GM19240 (cell line): ENCODE measurements around the gene TARS3.
"Not testable (repeated sequence)": the region's sequence is repeated elsewhere in the genome, so short reads cannot be mapped to it uniquely, and the experiment has no call there.

ENCODE experiments used
- DNase-seq: peaks from one replicate; pipeline ENCODE4 v3.0.0; 2011; ENCODE audit warnings: low spot score; ENCODE audit not compliant: insufficient read length

The TARS3 gene

DNA sequence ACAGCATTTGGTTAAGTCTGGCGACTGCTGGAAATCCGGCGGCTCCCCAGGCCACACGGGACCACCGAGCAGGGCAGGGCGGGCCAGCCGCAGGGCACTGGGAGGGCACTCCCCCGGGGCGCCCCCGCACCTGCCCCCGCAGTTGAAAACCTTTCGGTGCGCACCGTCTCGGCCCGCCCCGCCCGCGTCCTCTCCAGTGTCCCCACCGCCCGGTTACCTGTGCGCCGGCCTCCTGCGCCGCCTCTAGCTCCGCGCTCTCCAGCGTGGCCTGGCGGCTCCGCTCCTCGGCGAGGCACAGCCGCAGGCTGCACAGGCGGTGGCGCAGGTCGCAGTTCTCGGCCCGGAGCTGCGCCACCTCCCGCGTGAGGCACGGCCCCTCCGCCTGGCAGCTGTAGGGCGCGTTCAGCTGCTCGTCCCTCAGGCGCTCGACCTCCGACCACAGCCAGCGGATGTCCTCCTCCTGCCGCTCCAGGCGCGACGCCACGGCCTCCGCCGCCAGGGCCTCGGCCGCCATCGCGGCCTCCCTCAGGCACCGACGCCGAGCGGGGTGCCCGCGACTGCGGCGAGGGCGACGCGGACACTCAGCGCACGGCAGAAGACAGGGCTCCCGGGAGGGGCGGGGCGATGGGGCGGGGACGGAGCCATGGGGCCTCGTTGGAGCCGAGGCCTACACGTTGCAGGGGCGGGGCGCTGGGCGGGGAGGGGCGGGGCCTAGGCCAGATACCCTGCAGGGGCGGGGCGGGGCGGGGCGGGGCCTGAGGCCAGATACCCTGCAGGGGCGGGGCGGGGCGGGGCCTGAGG lies at the start of gene TARS3:
TSS of gene TARS3 (minus strand) at position 600 of the 801 bp plus-strand sequence. CDS start at position 514, 86 bp downstream.
- peak; percentile 72 for DNase-seq

- DNase-seq = no peak
These were observed 49.3 kb upstream of the TARS3 start for GRCh38 chr15:101773496-101774100.

DNA sequence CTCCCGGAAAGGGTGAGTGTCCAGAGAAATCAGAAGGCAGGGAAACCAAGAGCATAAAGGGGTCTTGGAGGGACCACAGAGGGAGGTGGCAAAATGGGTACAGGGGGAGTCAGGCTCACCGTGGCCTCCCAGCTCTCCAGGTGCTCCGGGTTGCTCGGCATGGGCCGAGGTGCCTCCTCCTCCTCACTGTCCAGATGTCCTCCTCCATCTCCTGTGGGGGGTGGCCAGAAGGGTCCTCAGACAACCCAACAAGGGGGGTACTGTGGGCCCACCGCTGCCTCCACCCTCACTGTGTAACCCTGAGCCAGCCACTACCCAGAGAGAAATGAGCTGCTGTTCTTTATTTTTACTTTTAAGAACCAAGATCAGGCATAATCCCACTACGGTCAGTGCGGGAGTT lies 48.6 kb upstream of the TARS3 start:
- DNase-seq = no peak

- not testable (repeated sequence) for DNase-seq
These were observed 42.9 kb upstream of the TARS3 start for GRCh38 chr15:101767083-101767640.

GRCh38 chr15:101765772-101766456 lies 41.6 kb upstream of the TARS3 start:
- DNase-seq = no peak

GRCh38 chr15:101765340-101765671 lies 41.0 kb upstream of the TARS3 start:
- DNase-seq = not testable (repeated sequence)

DNA sequence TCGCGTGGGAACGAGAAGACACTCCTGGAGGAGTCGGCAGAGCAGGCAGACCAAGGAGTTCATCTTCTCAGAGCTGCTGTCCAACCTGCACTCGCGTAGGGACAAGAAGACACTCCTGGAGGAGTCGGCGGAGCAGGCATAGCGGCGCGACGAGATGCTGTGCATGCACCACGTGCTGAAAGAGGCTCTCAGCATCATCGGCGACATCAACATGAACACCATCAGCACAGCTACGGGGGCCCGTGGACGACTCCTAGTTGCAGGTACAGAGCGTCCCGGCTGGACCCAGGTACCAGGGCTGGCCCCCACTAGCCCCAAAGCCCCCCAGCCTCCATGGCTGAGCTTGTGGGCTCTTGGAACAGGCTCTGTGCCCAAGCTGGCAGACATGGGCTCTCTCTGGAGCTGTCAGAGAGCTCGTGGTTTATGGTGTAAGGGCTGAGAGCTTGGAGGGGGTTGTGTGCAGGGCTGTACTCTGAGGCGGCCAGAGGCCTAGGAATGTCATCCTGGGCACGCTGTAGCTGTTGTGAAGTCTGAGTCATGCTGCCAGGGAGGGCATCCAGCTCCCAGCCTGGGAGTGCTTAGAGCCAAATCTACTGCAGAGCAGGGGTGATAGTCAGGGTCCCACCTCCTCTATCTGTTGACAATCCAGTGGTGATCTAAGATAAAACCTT lies 40.5 kb upstream of the TARS3 start:
- not testable (repeated sequence) for DNase-seq

DNA sequence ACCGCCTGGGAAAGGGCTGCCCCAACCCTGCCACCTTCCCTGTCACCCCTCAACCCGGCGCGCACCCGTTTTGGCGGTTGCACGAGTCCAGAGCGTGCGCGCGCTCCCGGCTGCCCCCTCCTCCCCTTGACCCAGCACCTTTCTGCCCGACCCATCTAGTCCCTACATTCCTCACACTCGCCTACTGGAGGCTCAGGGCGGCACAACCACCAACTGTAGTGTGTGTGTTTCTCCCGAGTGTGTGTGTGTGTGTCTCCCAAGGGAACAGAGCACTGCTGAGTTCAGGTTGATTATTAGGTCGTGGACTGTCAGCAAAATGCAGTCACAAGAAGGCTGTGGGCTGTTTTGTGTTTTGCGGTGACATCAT lies 22.4 kb upstream of the TARS3 start:
- not testable (repeated sequence) for DNase-seq

- not testable (repeated sequence) for DNase-seq
These were observed 10.6 kb upstream of the TARS3 start for GRCh38 chr15:101734837-101735236.

- no peak for DNase-seq
These were observed 9.3 kb upstream of the TARS3 start for GRCh38 chr15:101733545-101733944.

- no peak for DNase-seq
These were observed 8.5 kb upstream of the TARS3 start for GRCh38 chr15:101732772-101733171.

DNA sequence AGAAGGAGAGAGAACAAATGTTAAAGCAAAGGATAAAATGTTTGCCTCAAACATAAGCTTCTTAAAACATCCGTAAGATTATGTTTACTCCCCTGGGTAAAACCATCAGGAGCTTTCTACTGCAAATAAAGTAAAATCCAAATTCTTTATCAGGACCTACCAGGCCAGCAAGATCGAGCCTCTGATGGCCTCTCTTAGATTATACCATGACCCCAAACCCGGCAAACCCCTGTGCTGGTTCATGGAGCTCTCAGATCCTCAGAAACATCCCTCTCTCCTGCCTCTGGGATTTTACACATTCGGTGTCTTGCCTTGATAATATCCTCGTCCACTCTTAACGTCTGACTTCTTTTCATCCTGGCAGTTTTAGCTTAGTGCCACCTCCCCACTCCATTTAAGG lies 7.5 kb upstream of the TARS3 start:
- no peak for DNase-seq

GRCh38 chr15:101727186-101727585 lies 2.9 kb upstream of the TARS3 start:
- no peak for DNase-seq

- DNase-seq = no peak
These were observed 800 bp upstream of the TARS3 start for GRCh38 chr15:101725073-101725472.

DNA sequence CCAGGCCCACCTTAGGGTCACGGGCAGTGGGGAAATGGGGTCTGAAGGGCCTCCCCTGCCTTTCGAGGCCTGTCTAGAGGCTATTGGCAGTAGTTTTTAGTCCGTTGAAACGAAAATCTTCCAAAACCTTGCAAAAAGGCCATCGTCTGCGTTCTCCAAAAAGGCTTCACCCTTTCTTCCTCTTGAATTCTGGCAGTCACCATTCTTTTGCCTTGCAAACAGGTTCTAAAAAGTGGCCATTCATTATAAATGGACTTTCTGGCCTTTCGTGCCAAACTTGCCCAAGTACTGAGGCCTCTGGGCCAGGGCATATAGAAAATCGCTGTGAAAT lies 367 bp upstream of the TARS3 start:
- no peak for DNase-seq

DNA sequence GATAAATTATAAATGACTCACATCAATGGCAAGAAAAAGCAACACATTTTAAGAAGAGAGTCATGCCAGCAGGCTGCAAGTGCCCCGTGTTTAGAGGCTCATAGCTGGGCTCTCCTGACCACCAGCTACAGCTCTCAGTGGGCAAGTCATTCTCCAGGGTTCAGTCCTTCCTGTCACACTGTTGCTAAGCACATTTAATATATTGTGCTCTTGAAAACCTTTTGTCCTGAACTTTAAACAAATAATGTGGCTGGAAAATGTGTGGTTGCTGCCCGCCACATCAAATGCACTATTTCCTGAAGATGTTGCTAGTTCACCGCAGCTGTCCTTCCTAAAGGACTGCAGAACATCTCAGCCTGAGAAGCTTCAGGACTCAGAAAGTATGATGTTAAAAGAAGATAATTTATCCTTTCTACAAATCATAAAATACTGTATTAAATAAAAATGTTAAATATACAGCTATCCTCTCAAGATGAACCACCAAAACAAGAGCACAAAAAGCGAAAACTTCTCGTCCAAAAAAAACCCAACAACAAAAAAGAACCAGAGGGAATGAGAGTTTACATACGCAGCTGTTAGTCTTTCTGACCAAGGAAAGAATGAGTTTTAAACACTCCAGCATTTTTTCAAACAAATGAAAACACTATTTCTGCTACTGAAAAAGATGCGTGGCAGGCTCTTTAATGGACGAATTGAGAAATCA lies 951 bp downstream of the TARS3 start:
- DNase-seq = peak; percentile 18

DNA sequence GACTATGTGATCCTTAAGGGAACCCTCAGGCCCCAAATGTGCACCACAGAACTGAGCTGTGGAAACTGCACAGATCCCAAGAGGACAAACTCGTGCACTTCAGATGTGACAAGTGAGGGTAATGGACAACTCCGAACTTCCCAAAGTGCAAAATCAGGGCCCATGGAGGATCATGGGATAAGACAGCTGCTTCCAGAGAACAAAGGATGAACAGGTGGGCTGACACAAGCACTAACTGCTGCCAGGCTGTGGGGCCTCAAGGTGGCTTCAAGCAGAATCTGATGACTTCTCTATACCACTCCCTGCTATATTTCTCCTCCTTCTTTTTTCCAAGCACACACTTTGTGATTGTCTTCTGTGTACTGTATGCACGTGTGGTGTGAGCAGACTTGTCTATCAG lies 5.4 kb downstream of the TARS3 start:
- DNase-seq = no peak

DNA sequence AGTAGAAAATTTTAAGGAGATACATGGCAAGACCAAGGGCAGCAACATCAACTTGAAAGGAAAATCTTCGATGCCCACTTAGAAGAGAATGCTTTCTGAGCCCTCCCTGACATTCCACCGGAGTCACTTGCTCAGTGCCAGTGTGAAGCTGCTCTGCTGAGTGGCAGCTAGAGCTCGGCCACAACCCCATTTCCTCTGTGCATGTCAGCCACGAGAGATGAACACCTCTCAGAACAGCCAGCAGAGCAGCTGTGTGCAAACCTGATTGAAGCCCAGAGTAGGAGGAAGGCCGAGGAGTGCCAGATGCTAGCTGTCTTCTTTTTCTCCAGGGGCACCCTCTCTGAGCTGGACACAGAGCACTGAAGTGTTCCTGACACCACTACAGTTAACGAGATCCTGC lies 12.2 kb downstream of the TARS3 start:
- DNase-seq = no peak

- DNase-seq = no peak
These were observed 13.5 kb downstream of the TARS3 start for GRCh38 chr15:101710806-101711205.

DNA sequence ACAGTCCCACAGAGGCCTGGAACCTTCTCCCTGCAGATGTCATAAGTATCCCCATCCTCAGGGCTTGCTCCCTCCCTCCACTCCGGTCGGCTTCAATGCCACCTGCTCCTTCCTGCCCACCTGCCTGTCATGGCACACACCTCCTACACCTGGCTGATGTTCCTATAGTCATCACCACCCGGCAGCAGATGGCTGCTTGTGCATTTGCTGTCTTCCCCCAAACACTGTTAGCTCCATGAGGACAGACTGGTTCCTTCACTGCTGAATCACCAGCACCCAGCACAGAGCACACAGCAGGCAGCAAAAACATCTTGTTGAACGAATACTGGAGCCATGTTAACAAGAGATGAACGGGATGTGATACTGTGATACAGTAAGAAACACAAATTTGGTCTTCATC lies 14.8 kb downstream of the TARS3 start:
- no peak for DNase-seq

DNA sequence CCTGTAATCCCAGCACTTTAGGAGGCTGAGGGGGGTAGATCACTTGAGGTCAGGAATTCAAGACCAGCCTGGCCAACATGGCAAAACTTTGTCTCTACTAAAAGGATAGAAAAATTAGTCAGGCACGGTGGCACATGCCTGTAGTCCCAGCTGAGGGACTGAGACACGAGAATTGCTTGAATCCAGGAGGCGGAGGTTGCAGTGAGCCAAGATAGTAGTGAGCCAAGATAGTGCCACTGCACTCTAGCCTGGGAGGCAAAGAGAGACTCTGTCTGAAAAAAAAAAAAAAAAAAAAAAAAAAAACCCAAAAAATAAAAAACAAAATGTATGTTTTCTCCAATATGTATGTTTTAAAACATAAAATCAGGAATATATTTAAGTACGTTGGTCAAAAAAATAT lies 16.3 kb downstream of the TARS3 start:
- no peak for DNase-seq
